A549 (cell line): Measurements from ENCODE around the gene ARID5B. TPM values are rescaled to one million over a fixed set of nuclear protein-coding genes. Genes with fewer than 3 reads are reported as not detected.

ENCODE experiments used
- ATAC-seq, 2 experiments: fragments of 200-7000 bp in 1 of 2; fragments of >200 bp in 1 of 2; cut with Nextera tagmentation in 1 of 2; cut with Tn5 transposase in 1 of 2; 3 replicates each; pipeline versions ENCODE4 v1.8.0 to v1.9.1; 2018 to 2020; ENCODE audit warnings: mild to moderate bottlenecking in 1 of 2, moderate library complexity in 1 of 2
- CTCF ChIA-PET: fragments of 300-600 bp; sonication (Branson Sonifier 250); formaldehyde crosslinking; extraction: SDS; loops from one replicate; lab custom pipeline; 2021; ENCODE audit warnings: antibody characterized with exemption, inconsistent platforms; lab: Yijun Ruan, JAX
- POLR2A ChIA-PET: fragments of 350-600 bp; formaldehyde crosslinking; extraction: SDS; loops from one replicate; lab custom pipeline; 2021; ENCODE audit warnings: antibody characterized with exemption, inconsistent platforms; lab: Yijun Ruan, JAX
- DNase-seq, 2 experiments: peaks; one replicate each; pipeline versions ENCODE4 v3.0.0 to v3.0.0-alpha.2; 2011 to 2016; ENCODE audit warnings: low read depth in 1 of 2, low spot score in 1 of 2
- FAIRE-seq: peaks from 2 replicates; lab custom pipeline; 2011; peaks lifted over from hg19 to GRCh38; lab: Jason Lieb, UNC
- H3K27ac ChIP-seq, 2 experiments: fragments of >200 bp; sonication (Bioruptor Twin); formaldehyde crosslinking; 3 replicates each; pipeline ENCODE4 v1.5.1; 2016 to 2017
- H3K4me1 ChIP-seq: fragments of >200 bp; sonication (Bioruptor Twin); formaldehyde crosslinking; 3 replicates; pipeline ENCODE4 v1.6.1; 2016
- H3K4me2 ChIP-seq: fragments of >200 bp; sonication (Bioruptor Twin); formaldehyde crosslinking; 3 replicates; pipeline ENCODE4 v1.6.1; 2016
- H3K4me3 ChIP-seq: fragments of >200 bp; sonication (Bioruptor Twin); formaldehyde crosslinking; 3 replicates; pipeline ENCODE4 v1.5.1; 2016
- H3K9me3 ChIP-seq: fragments of >200 bp; sonication (Bioruptor Twin); formaldehyde crosslinking; 3 replicates; pipeline ENCODE4 v1.6.1; 2016
- BCL3 ChIP-seq: fragments of >200 bp; sonication (Bioruptor Twin); formaldehyde crosslinking; IDR thresholded peaks from 3 replicates; pipeline ENCODE4 v1.6.1; 2016
- BHLHE40 ChIP-seq: IDR thresholded peaks from 2 replicates; pipeline ENCODE4 v1.6.1; 2012; ENCODE audit warnings: low read depth, low read length, inconsistent platforms
- CBX2 ChIP-seq: fragments of 200-600 bp; sonication (generic); IDR thresholded peaks from 2 replicates; pipeline ENCODE4 v1.6.1; 2016; ENCODE audit warnings: low read depth, mild to moderate bottlenecking, borderline replicate concordance
- CEBPB ChIP-seq, 2 experiments: fragments of >200 bp in 1 of 2; sonication (Bioruptor Twin) in 1 of 2; formaldehyde crosslinking in 1 of 2; IDR thresholded peaks; 2 replicates each; pipeline ENCODE4 v1.6.1; 2012 to 2016
- E2F6 ChIP-seq: IDR thresholded peaks from 2 replicates; pipeline ENCODE4 v1.6.1; 2012; ENCODE audit warnings: low read depth, borderline replicate concordance
- ELK1 ChIP-seq: fragments of 150-350 bp; IDR thresholded peaks from 2 replicates; pipeline ENCODE4 v1.6.1; 2014; ENCODE audit warnings: low read depth, mild to moderate bottlenecking, low read length
- EP300 ChIP-seq, 2 experiments: fragments of >200 bp; sonication (Bioruptor Twin); formaldehyde crosslinking; IDR thresholded peaks; 2 replicates in 1 of 2; 3 replicates in 1 of 2; pipeline ENCODE4 v1.6.1; 2016 to 2017
- HOXA7 ChIP-seq: fragments of 250-450 bp; sonication (Bioruptor Pico); IDR thresholded peaks from 2 replicates; pipeline ENCODE4 v1.5.0; 2020; ENCODE audit warnings: mild to moderate bottlenecking, moderate library complexity
- JUNB ChIP-seq: fragments of >200 bp; sonication (Bioruptor Twin); formaldehyde crosslinking; IDR thresholded peaks from 2 replicates; pipeline ENCODE4 v1.6.1; 2016
- MAX ChIP-seq: IDR thresholded peaks from 2 replicates; pipeline ENCODE4 v1.6.1; 2012
- MYC ChIP-seq: IDR thresholded peaks from 2 replicates; pipeline ENCODE4 v1.6.1; 2012; ENCODE audit warnings: mild to moderate bottlenecking, inconsistent platforms, low read length, improper control_type of control experiment, borderline replicate concordance
- RAD21 ChIP-seq, 2 experiments: fragments of >200 bp in 1 of 2; sonication (Bioruptor Twin) in 1 of 2; formaldehyde crosslinking in 1 of 2; IDR thresholded peaks in 1 of 2; conservative IDR thresholded peaks in 1 of 2; 2 replicates in 1 of 2; 3 replicates in 1 of 2; pipeline ENCODE4 v1.6.1; 2012 to 2018; ENCODE audit warnings: inconsistent platforms in 1 of 2
- SMC3 ChIP-seq: fragments of >200 bp; sonication (Bioruptor Twin); formaldehyde crosslinking; IDR thresholded peaks from 3 replicates; pipeline ENCODE4 v1.6.1; 2018; ENCODE audit warnings: inconsistent platforms
- USF2 ChIP-seq: fragments of 450-650 bp; IDR thresholded peaks from 2 replicates; pipeline ENCODE4 v1.6.1; 2014; ENCODE audit warnings: antibody characterized with exemption
- ZSCAN20 ChIP-seq: fragments of 250-450 bp; sonication (Bioruptor Pico); IDR thresholded peaks from 2 replicates; pipeline ENCODE4 v1.8.0; 2022; ENCODE audit warnings: mild to moderate bottlenecking, moderate library complexity
- WGBS: methylation state at CpG from one replicate; pipeline ENCODE4 v1.1.6; 2017; ENCODE audit errors: missing lambda C conversion rate; 5-methylcytosine and 5-hydroxymethylcytosine counted together
- polyA plus RNA-seq, 4 experiments: library from polyadenylated mRNA; depleted of rRNA in 3 of 4; stranded (reverse); fragments of >200 nt; fragmentation: RNase III in 1 of 4; extraction: RNeasy Plus Mini Kit Qiagen cat#74134 plus additional on column Dnase treatment in 1 of 4; gene quantifications; 2 replicates in 3 of 4; 3 replicates in 1 of 4; pipeline ENCODE4 v1.2.3, GENCODE V29; 2011 to 2017

The ARID5B gene
- polyA plus RNA-seq, 2 of the 4 experiments (the other 2 are of a cell fraction): 0.75 to 1.6 TPM

- Histone ChIP-seq H3K27ac (no peak overlapping the region), H3K4me1 (no peaks in the 10 kb centered on the region), H3K4me3 (no peak overlapping the region), H3K9me3 (no peaks in the 10 kb centered on the region), H3K4me2 (no peak overlapping the region)
- no peak for FAIRE-seq
- ChIA-PET CTCF (no interaction called here), POLR2A (no interaction called here)
- 68% methylated on average over 3 of the region's 3 CpGs for WGBS
- no peak for TF ChIP-seq MAX
- no peak for ATAC-seq
- DNase-seq: no peak
These were observed 31.0 kb upstream of the ARID5B start for GRCh38 chr10:61870526-61870895.

- DNase-seq (no peak), ATAC-seq (no peak), FAIRE-seq (no peak)
- Histone ChIP-seq H3K4me3 (no peak overlapping the region), H3K4me2 (no peak overlapping the region), H3K27ac (no peak overlapping the region), H3K9me3 (no peaks in the 10 kb centered on the region), H3K4me1 (no peaks in the 10 kb centered on the region)
- CTCF ChIA-PET: interaction anchor here (2.4 kb wide), 1 partner anchor 26 kb away, joined by 11 read pairs; no protein-coding TSS in a partner anchor
- 66% methylated on average over 6 of the region's 6 CpGs for WGBS
- TF ChIP-seq SMC3: no peak
- TF ChIP-seq JUNB: no peak
- no peak for TF ChIP-seq BCL3
- no peak for TF ChIP-seq E2F6
- no peak for TF ChIP-seq CBX2
- TF ChIP-seq ZSCAN20 (CRISPR knock-in tag): no peak
- no peak for TF ChIP-seq ELK1
- POLR2A ChIA-PET: no interaction called here
These were observed 30.0 kb upstream of the ARID5B start for GRCh38 chr10:61871487-61871886.

GRCh38 chr10:61877887-61878739 lies 23.4 kb upstream of the ARID5B start:
- H3K9me3 ChIP-seq: no peaks in the 10 kb centered on the region
- DNase-seq (no peak), ATAC-seq (no peak), FAIRE-seq (no peak)
- H3K4me2 ChIP-seq: no peak overlapping the region
- no peak overlapping the region for H3K4me3 ChIP-seq
- POLR2A ChIA-PET: no interaction called here
- no peak overlapping the region for H3K27ac ChIP-seq
- CTCF ChIA-PET: interaction anchor here (4.3 kb wide), 1 partner anchor 19 kb away, joined by 13 read pairs; no protein-coding TSS in a partner anchor
- TF ChIP-seq BHLHE40 (no peak), USF2 (no peak)
- H3K4me1 ChIP-seq: no peaks in the 10 kb centered on the region
- WGBS: 46% methylated on average over 11 of the region's 11 CpGs

GRCh38 chr10:61878740-61879068 lies 22.8 kb upstream of the ARID5B start:
- H3K27ac ChIP-seq: no peak overlapping the region
- no peak overlapping the region for H3K4me3 ChIP-seq
- DNase-seq (no peak), ATAC-seq (no peak), FAIRE-seq (no peak)
- ChIA-PET POLR2A (no interaction called here), CTCF (interaction anchor here (1.1 to 4.3 kb wide), 2 partner anchors 19 to 182 kb away, joined by 3 to 13 read pairs; no protein-coding TSS in a partner anchor)
- TF ChIP-seq EP300 (IDR thresholded peaks at IDR 0.05) (no peak), BHLHE40 (no peak), RAD21 (conservative IDR thresholded peaks at IDR 0.05 in 1 of 2, IDR thresholded peaks at IDR 0.05 in 1 of 2) (no peak), JUNB (no peak), CEBPB (IDR thresholded peaks at IDR 0.05) (no peak), MYC (no peak), HOXA7 (no peak)
- H3K4me1 ChIP-seq: no peaks in the 10 kb centered on the region
- H3K9me3 ChIP-seq: no peaks in the 10 kb centered on the region
- no peak overlapping the region for H3K4me2 ChIP-seq
